Glutamatergic neuron (in vitro differentiated cells): ENCODE measurements around the gene HCST. TPM values are rescaled to one million over a fixed set of nuclear protein-coding genes. Genes with fewer than 3 reads are reported as not detected.
"Not testable (repeated sequence)": the region's sequence is repeated elsewhere in the genome, so short reads cannot be mapped to it uniquely, and the experiment has no call there.

Experiments
- DNase-seq: peaks from one replicate; pipeline ENCODE4 v3.0.0; 2022
- H3K27ac Mint-ChIP-seq: one replicate; pipeline ENCODE4 v1.8.0; 2020; ENCODE audit warnings: mild to moderate bottlenecking, mixed read lengths, inconsistent platforms; ENCODE audit not compliant: unreplicated experiment
- H3K27me3 Mint-ChIP-seq: one replicate; pipeline ENCODE4 v1.8.0; 2020; ENCODE audit warnings: mild to moderate bottlenecking, moderate library complexity, mixed read lengths, inconsistent platforms; ENCODE audit not compliant: unreplicated experiment
- H3K36me3 Mint-ChIP-seq: one replicate; pipeline ENCODE4 v1.8.0; 2020; ENCODE audit warnings: mild to moderate bottlenecking, mixed read lengths, inconsistent platforms; ENCODE audit not compliant: unreplicated experiment
- H3K4me1 Mint-ChIP-seq: one replicate; pipeline ENCODE4 v1.8.0; 2020; ENCODE audit warnings: mild to moderate bottlenecking, low read depth, mixed read lengths, inconsistent platforms; ENCODE audit not compliant: unreplicated experiment
- H3K4me3 Mint-ChIP-seq: one replicate; pipeline ENCODE4 v1.8.0; 2020; ENCODE audit warnings: mild to moderate bottlenecking, mixed read lengths, inconsistent platforms; ENCODE audit not compliant: unreplicated experiment
- H3K9me3 Mint-ChIP-seq: one replicate; pipeline ENCODE4 v1.8.0; 2020; ENCODE audit warnings: mild to moderate bottlenecking, moderate library complexity, mixed read lengths, inconsistent platforms; ENCODE audit not compliant: unreplicated experiment
- CTCF ChIP-seq: fragments of 200-600 bp; sonication (generic); IDR thresholded peaks from one replicate; pipeline ENCODE4 v1.5.0; 2021; ENCODE audit not compliant: partially characterized antibody, unreplicated experiment
- total RNA-seq: library from RNA; stranded (reverse); fragmentation: NEBNext Ultra II Directional; extraction: Animal tissue kit (Norgen Biotek cat#: 25700); gene quantifications from one replicate; pipeline ENCODE4 v1.2.1, GENCODE V29; 2021; ENCODE audit not compliant: unreplicated experiment

HCST gene
- total RNA-seq, 1 donor from 2014 or later: not detected

GRCh38 chr19:35863018-35863417 is 39.3 kb upstream of the HCST start:
- TF ChIP-seq CTCF: no peak

GRCh38 chr19:35868172-35868822 is 34.0 kb upstream of the HCST start, which contains the start of gene APLP1:
TSS of gene APLP1 (plus strand) at chr19:35868574. CDS start at chr19:35868637, 63 bp downstream.
- Mint-ChIP-seq H3K27ac (peak within 1 kb of the TSS; percentile 94), H3K27me3 (peaks cover 9% of the 10 kb centered on the region), H3K36me3 (peaks cover 8% of the 10 kb centered on the region), H3K9me3 (peaks cover 12% of the 10 kb centered on the region), H3K4me3 (peak within 1 kb of the TSS; percentile 87), H3K4me1 (peaks cover 12% of the 10 kb centered on the region)
- DNase-seq: peak; percentile 89
- TF ChIP-seq CTCF: no peak

More at GRCh38 chr19:35863018-35863417, 39.3 kb upstream of the HCST start:
- DNase-seq: no peak
- H3K36me3 Mint-ChIP-seq: peaks cover 8% of the 10 kb centered on the region
- no peak overlapping the region for H3K27ac Mint-ChIP-seq
- H3K9me3 Mint-ChIP-seq: peaks cover 11% of the 10 kb centered on the region
- H3K4me3 Mint-ChIP-seq: no peak overlapping the region
- H3K27me3 Mint-ChIP-seq: peaks cover 14% of the 10 kb centered on the region
- H3K4me1 Mint-ChIP-seq: peaks cover 18% of the 10 kb centered on the region

- peaks cover 12% of the 10 kb centered on the region for H3K4me1 Mint-ChIP-seq
- H3K9me3 Mint-ChIP-seq: peaks cover 12% of the 10 kb centered on the region
- no peak for TF ChIP-seq CTCF
- H3K36me3 Mint-ChIP-seq: peaks cover 8% of the 10 kb centered on the region
- H3K27ac Mint-ChIP-seq: peak overlapping the region; percentile 94
- no peak for DNase-seq
- peak overlapping the region; percentile 87 for H3K4me3 Mint-ChIP-seq
- peaks cover 12% of the 10 kb centered on the region for H3K27me3 Mint-ChIP-seq
Measured at GRCh38 chr19:35868823-35869326, 33.5 kb upstream of the HCST start.

- peaks cover 14% of the 10 kb centered on the region for H3K27me3 Mint-ChIP-seq
- peak; percentile 100 for DNase-seq
- no peak for TF ChIP-seq CTCF
- peaks cover 12% of the 10 kb centered on the region for H3K4me1 Mint-ChIP-seq
- H3K36me3 Mint-ChIP-seq: peaks cover 8% of the 10 kb centered on the region
- peak overlapping the region; percentile 87 for H3K4me3 Mint-ChIP-seq
- H3K9me3 Mint-ChIP-seq: peaks cover 14% of the 10 kb centered on the region
- peak overlapping the region; percentile 94 for H3K27ac Mint-ChIP-seq
Measured at GRCh38 chr19:35869327-35870123, 32.8 kb upstream of the HCST start.

GRCh38 chr19:35870124-35870736 is 32.1 kb upstream of the HCST start:
- peak overlapping the region; percentile 25 for H3K27ac Mint-ChIP-seq
- H3K36me3 Mint-ChIP-seq: not testable (repeated sequence)
- H3K9me3 Mint-ChIP-seq: peaks cover 13% of the 10 kb centered on the region
- H3K27me3 Mint-ChIP-seq: peaks cover 14% of the 10 kb centered on the region
- DNase-seq: peak; percentile 79
- peaks cover 12% of the 10 kb centered on the region for H3K4me1 Mint-ChIP-seq
- H3K4me3 Mint-ChIP-seq: peak overlapping the region; percentile 87
